A549 (cell line): ENCODE measurements around the gene APOL4. TPM values are rescaled to one million over a fixed set of nuclear protein-coding genes. Genes with fewer than 3 reads are reported as not detected.

Experiments used
- ATAC-seq, 2 experiments: fragments of 200-7000 bp in 1 of 2; fragments of >200 bp in 1 of 2; cut with Nextera tagmentation in 1 of 2; cut with Tn5 transposase in 1 of 2; 3 replicates each; pipeline versions ENCODE4 v1.8.0 to v1.9.1; 2018 to 2020; ENCODE audit warnings: mild to moderate bottlenecking in 1 of 2, moderate library complexity in 1 of 2
- CTCF ChIA-PET: fragments of 300-600 bp; sonication (Branson Sonifier 250); formaldehyde crosslinking; extraction: SDS; loops from one replicate; lab custom pipeline; 2021; ENCODE audit warnings: antibody characterized with exemption, inconsistent platforms; lab: Yijun Ruan, JAX
- POLR2A ChIA-PET: fragments of 350-600 bp; formaldehyde crosslinking; extraction: SDS; loops from one replicate; lab custom pipeline; 2021; ENCODE audit warnings: antibody characterized with exemption, inconsistent platforms; lab: Yijun Ruan, JAX
- DNase-seq, 2 experiments: peaks; one replicate each; pipeline versions ENCODE4 v3.0.0 to v3.0.0-alpha.2; 2011 to 2016; ENCODE audit warnings: low read depth in 1 of 2, low spot score in 1 of 2
- FAIRE-seq: peaks from 2 replicates; lab custom pipeline; 2011; peaks lifted over from hg19 to GRCh38; lab: Jason Lieb, UNC
- H3K27ac ChIP-seq, 2 experiments: fragments of >200 bp; sonication (Bioruptor Twin); formaldehyde crosslinking; 3 replicates each; pipeline ENCODE4 v1.5.1; 2016 to 2017
- H3K4me1 ChIP-seq: fragments of >200 bp; sonication (Bioruptor Twin); formaldehyde crosslinking; 3 replicates; pipeline ENCODE4 v1.6.1; 2016
- H3K4me2 ChIP-seq: fragments of >200 bp; sonication (Bioruptor Twin); formaldehyde crosslinking; 3 replicates; pipeline ENCODE4 v1.6.1; 2016
- H3K4me3 ChIP-seq: fragments of >200 bp; sonication (Bioruptor Twin); formaldehyde crosslinking; 3 replicates; pipeline ENCODE4 v1.5.1; 2016
- H3K9me3 ChIP-seq: fragments of >200 bp; sonication (Bioruptor Twin); formaldehyde crosslinking; 3 replicates; pipeline ENCODE4 v1.6.1; 2016
- CBX8 ChIP-seq: fragments of 200-600 bp; sonication (generic); IDR thresholded peaks from 2 replicates; pipeline ENCODE4 v1.6.1; 2016
- EHF ChIP-seq: fragments of 250-450 bp; sonication (Bioruptor Pico); IDR thresholded peaks from 2 replicates; pipeline ENCODE4 v1.5.0; 2020; ENCODE audit warnings: mild to moderate bottlenecking
- ESRRA ChIP-seq: fragments of 150-350 bp; IDR thresholded peaks from 2 replicates; pipeline ENCODE4 v1.6.1; 2014; ENCODE audit warnings: mild to moderate bottlenecking, low read length, borderline replicate concordance
- HEYL ChIP-seq: fragments of 250-450 bp; sonication (Bioruptor Pico); IDR thresholded peaks from 2 replicates; pipeline ENCODE4 v1.8.0; 2021; ENCODE audit warnings: mild to moderate bottlenecking, moderate library complexity
- HOXB13 ChIP-seq: fragments of 250-450 bp; sonication (Bioruptor Pico); IDR thresholded peaks from 2 replicates; pipeline ENCODE4 v1.5.0; 2020; ENCODE audit warnings: low read depth, mild to moderate bottlenecking, moderate library complexity
- HOXB5 ChIP-seq: fragments of 250-450 bp; sonication (Bioruptor Pico); IDR thresholded peaks from 2 replicates; pipeline ENCODE4 v1.5.0; 2020; ENCODE audit warnings: mild to moderate bottlenecking, moderate library complexity
- JUNB ChIP-seq: fragments of >200 bp; sonication (Bioruptor Twin); formaldehyde crosslinking; IDR thresholded peaks from 2 replicates; pipeline ENCODE4 v1.6.1; 2016
- KDM1A ChIP-seq: fragments of 200-600 bp; sonication (generic); IDR thresholded peaks from 2 replicates; pipeline ENCODE4 v1.6.1; 2016; ENCODE audit warnings: low read depth, mild to moderate bottlenecking
- MAFK ChIP-seq: fragments of 450-650 bp; IDR thresholded peaks from 2 replicates; pipeline ENCODE4 v1.6.1; 2014; ENCODE audit not compliant: partially characterized antibody
- MYC ChIP-seq: IDR thresholded peaks from 2 replicates; pipeline ENCODE4 v1.6.1; 2012; ENCODE audit warnings: mild to moderate bottlenecking, inconsistent platforms, low read length, improper control_type of control experiment, borderline replicate concordance
- NFE2L2 ChIP-seq: fragments of 150-350 bp; conservative IDR thresholded peaks from 2 replicates; pipeline ENCODE4 v1.6.1; 2014; ENCODE audit warnings: low read length
- POLR2A ChIP-seq: IDR thresholded peaks from 2 replicates; pipeline ENCODE4 v1.6.1; 2012; ENCODE audit warnings: mild to moderate bottlenecking, low read length
- RCOR1 ChIP-seq: fragments of 150-350 bp; IDR thresholded peaks from 2 replicates; pipeline ENCODE4 v1.6.1; 2014; ENCODE audit warnings: antibody characterized with exemption, low read length, low read depth
- RFX5 ChIP-seq: fragments of 450-650 bp; IDR thresholded peaks from 2 replicates; pipeline ENCODE4 v1.7.1; 2014; ENCODE audit warnings: antibody characterized with exemption, mild to moderate bottlenecking, moderate library complexity
- TFCP2L1 ChIP-seq: fragments of 250-450 bp; sonication (Bioruptor Pico); IDR thresholded peaks from 2 replicates; pipeline ENCODE4 v1.5.0; 2021; ENCODE audit warnings: mild to moderate bottlenecking
- ZFP36 ChIP-seq: fragments of 450-650 bp; IDR thresholded peaks from 2 replicates; pipeline ENCODE4 v1.6.1; 2014; ENCODE audit warnings: borderline replicate concordance; ENCODE audit not compliant: partially characterized antibody
- ZSCAN20 ChIP-seq: fragments of 250-450 bp; sonication (Bioruptor Pico); IDR thresholded peaks from 2 replicates; pipeline ENCODE4 v1.8.0; 2022; ENCODE audit warnings: mild to moderate bottlenecking, moderate library complexity
- WGBS: methylation state at CpG from one replicate; pipeline ENCODE4 v1.1.6; 2017; ENCODE audit errors: missing lambda C conversion rate; 5-methylcytosine and 5-hydroxymethylcytosine counted together
- polyA plus RNA-seq, 4 experiments: library from polyadenylated mRNA; depleted of rRNA in 3 of 4; stranded (reverse); fragments of >200 nt; fragmentation: RNase III in 1 of 4; extraction: RNeasy Plus Mini Kit Qiagen cat#74134 plus additional on column Dnase treatment in 1 of 4; gene quantifications; 2 replicates in 3 of 4; 3 replicates in 1 of 4; pipeline ENCODE4 v1.2.3, GENCODE V29; 2011 to 2017
- TF ChIP-seq, protein P1 (sequence below): IDR thresholded peaks from 2 replicates; pipeline ENCODE4 v1.6.1; 2012; ENCODE audit warnings: low read depth, borderline replicate concordance
- TF ChIP-seq, protein P2 (sequence below): fragments of 150-350 bp; IDR thresholded peaks from 2 replicates; pipeline ENCODE4 v1.6.1; 2014; ENCODE audit warnings: low read depth, mild to moderate bottlenecking, low read length
- TF ChIP-seq, protein P3 (sequence below): fragments of 450-650 bp; IDR thresholded peaks from 2 replicates; pipeline ENCODE4 v1.6.1; 2014; ENCODE audit warnings: antibody characterized with exemption
- TF ChIP-seq, protein P4 (sequence below): fragments of 250-450 bp; sonication (Bioruptor Pico); IDR thresholded peaks from 2 replicates; pipeline ENCODE4 v1.5.0; 2020; ENCODE audit warnings: low read depth, mild to moderate bottlenecking, moderate library complexity

The APOL4 gene
- polyA plus RNA-seq, 2 of the 4 experiments (the other 2 are of a cell fraction): not detected

DNA sequence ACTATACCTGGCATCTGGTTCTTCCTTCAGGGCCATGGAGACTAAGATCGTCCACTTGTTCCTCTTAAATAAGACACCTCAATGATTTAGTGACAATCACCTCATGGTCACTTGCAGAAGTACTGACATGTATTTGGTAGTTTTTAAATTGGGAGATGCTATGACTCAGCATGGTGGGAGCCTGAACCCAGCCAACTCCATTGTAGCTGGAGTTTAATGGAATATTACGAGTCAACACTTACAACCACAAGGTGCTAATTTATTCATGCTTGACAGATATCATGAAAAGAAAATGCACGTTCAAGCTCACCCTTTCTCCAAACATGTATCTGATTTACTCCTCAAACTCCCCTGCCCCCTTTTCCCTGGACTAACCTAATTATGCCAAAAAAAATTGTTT, 24.4 kb downstream of the APOL4 start:
- CTCF ChIA-PET: interaction anchor here (0.6 to 2.5 kb wide), 6 partner anchors 8 to 61 kb away, joined by 3 to 10 read pairs (median 4); no protein-coding TSS in a partner anchor
- POLR2A ChIA-PET: no interaction called here

DNA sequence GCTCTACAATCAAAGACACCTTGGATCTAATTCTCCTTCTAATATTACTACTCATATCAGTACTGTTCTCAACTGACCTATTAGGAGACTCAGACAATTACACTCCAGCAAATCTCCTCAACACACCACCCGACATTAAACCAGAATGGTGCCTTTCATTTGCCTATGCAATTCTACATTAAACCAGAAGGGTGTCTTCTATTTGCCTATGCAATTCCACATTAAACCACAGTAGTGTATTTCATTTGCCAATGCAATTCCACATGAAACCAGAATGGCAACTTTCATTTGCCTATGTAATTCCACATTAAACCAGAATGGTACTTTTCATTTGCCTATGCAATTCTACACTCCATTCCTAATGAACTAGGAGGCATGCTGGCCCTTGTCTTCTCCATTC, 25.7 kb downstream of the APOL4 start:
- Histone ChIP-seq H3K4me1 (no peaks in the 10 kb centered on the region), H3K4me3 (no peak overlapping the region), H3K27ac (no peak overlapping the region), H3K4me2 (no peak overlapping the region), H3K9me3 (no peaks in the 10 kb centered on the region)
- ChIA-PET POLR2A (no interaction called here), CTCF (interaction anchor here (1.5 kb wide), 1 partner anchor 10 kb away, joined by 4 read pairs; no protein-coding TSS in a partner anchor)
- FAIRE-seq (no peak), ATAC-seq (peak; percentile 56 to 70; a peak in 4 of 6 replicates), DNase-seq (peak in 1 of 2 experiments; percentile 13)
- 0% methylated on average over 1 of the region's 1 CpG for WGBS
- TF ChIP-seq CBX8 (no peak), NFE2L2 (no peak), RFX5 (no peak), ESRRA (no peak), KDM1A (no peak), EHF (no peak), ZSCAN20 (no peak)
- TF ChIP-seq, protein P1, sequence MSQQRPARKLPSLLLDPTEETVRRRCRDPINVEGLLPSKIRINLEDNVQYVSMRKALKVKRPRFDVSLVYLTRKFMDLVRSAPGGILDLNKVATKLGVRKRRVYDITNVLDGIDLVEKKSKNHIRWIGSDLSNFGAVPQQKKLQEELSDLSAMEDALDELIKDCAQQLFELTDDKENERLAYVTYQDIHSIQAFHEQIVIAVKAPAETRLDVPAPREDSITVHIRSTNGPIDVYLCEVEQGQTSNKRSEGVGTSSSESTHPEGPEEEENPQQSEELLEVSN: no peak
- TF ChIP-seq, protein P2, sequence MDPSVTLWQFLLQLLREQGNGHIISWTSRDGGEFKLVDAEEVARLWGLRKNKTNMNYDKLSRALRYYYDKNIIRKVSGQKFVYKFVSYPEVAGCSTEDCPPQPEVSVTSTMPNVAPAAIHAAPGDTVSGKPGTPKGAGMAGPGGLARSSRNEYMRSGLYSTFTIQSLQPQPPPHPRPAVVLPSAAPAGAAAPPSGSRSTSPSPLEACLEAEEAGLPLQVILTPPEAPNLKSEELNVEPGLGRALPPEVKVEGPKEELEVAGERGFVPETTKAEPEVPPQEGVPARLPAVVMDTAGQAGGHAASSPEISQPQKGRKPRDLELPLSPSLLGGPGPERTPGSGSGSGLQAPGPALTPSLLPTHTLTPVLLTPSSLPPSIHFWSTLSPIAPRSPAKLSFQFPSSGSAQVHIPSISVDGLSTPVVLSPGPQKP: no peak

More for the DNA sequence above, 24.4 kb downstream of the APOL4 start:
- Histone ChIP-seq H3K4me1 (no peaks in the 10 kb centered on the region), H3K9me3 (no peaks in the 10 kb centered on the region), H3K27ac (no peak overlapping the region), H3K4me3 (no peak overlapping the region)
- no peak for DNase-seq
- 87% methylated on average over 3 of the region's 3 CpGs for WGBS
- TF ChIP-seq POLR2A (no peak), ZFP36 (no peak), HOXB13 (CRISPR knock-in tag) (no peak)
- TF ChIP-seq, all 56 proteins: peak for 0
- FAIRE-seq (no peak), ATAC-seq (no peak)
- H3K4me2 ChIP-seq: no peak overlapping the region

DNA sequence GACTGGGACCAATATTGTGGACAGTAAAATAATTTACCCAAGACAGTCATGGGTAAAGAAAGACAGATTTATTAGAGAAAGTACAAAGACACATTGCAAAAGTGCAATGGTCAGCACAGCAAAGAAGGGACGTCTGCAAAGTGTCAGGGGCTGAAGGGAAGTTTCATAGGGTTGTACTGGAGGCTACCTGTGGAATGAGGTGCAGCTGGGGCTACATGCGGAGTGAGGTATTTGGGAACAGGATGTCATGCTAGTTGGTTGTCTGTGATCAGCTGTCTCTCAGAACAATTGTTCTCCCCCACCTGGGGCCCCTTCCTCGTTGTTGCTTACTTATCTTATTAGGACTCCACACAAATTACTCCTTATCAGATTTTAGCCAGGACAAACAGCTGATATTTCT, 29.7 kb downstream of the APOL4 start:
- no peaks in the 10 kb centered on the region for H3K9me3 ChIP-seq
- POLR2A ChIA-PET: no interaction called here
- no peak for FAIRE-seq
- no peak overlapping the region for H3K4me2 ChIP-seq
- no peak for DNase-seq
- H3K4me3 ChIP-seq: no peak overlapping the region
- no peaks in the 10 kb centered on the region for H3K4me1 ChIP-seq
- CTCF ChIA-PET: interaction anchor here (1.6 kb wide), 1 partner anchor 9 kb away, joined by 9 read pairs; no protein-coding TSS in a partner anchor
- no peak overlapping the region for H3K27ac ChIP-seq
- TF ChIP-seq MAFK (peak; percentile 1), ZFP36 (no peak)
- no peak for ATAC-seq
- 42% methylated on average over 3 of the region's 3 CpGs for WGBS

DNA sequence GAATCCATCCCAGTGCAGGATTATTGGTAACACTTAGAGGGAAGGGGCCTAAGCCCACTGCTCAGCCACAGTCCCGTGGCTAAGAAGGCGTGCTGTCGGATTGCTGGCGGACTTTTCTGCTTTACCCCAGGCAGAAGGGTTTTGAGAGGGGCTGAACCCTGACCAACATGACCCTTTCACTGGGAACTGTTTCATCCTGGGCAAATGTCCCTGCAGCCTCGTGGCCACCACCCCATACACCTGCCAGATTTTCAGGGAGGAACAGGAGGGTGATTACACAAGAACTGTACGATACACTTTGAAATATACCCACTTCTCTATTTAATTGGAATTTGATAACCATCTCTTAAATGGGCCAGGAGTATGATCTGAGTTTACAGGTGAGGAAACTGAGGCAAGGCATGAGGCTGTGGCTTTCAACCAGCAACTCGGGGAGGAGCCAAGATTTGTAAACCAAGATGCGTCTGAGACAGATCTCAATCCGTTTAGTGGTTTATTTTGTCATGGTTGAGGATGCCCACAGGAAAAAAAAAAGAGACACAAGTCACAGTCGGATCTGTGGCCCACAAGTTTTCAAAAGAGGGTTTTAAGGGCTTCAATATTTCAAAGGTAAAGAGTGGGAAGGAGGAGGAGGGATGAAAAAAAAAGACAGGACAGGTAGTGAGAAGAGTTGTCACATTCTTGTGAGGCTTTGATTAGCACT, 34.9 kb downstream of the APOL4 start:
- no peak for FAIRE-seq
- H3K4me2 ChIP-seq: no peak overlapping the region
- DNase-seq: no peak
- H3K27ac ChIP-seq: no peak overlapping the region
- TF ChIP-seq JUNB (no peak), MAFK (no peak), TFCP2L1 (CRISPR knock-in tag) (no peak), HOXB5 (CRISPR knock-in tag) (no peak), HOXB13 (CRISPR knock-in tag) (no peak), HEYL (CRISPR knock-in tag) (no peak), RCOR1 (no peak), MYC (no peak)
- TF ChIP-seq, protein P3, sequence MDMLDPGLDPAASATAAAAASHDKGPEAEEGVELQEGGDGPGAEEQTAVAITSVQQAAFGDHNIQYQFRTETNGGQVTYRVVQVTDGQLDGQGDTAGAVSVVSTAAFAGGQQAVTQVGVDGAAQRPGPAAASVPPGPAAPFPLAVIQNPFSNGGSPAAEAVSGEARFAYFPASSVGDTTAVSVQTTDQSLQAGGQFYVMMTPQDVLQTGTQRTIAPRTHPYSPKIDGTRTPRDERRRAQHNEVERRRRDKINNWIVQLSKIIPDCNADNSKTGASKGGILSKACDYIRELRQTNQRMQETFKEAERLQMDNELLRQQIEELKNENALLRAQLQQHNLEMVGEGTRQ: no peak
- TF ChIP-seq, protein P4, sequence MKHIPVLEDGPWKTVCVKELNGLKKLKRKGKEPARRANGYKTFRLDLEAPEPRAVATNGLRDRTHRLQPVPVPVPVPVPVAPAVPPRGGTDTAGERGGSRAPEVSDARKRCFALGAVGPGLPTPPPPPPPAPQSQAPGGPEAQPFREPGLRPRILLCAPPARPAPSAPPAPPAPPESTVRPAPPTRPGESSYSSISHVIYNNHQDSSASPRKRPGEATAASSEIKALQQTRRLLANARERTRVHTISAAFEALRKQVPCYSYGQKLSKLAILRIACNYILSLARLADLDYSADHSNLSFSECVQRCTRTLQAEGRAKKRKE: no peak
- TF ChIP-seq, protein P2: no peak
- WGBS: 57% methylated on average over 7 of the region's 10 CpGs
- ATAC-seq: no peak
- H3K4me3 ChIP-seq: no peak overlapping the region
- no peaks in the 10 kb centered on the region for H3K9me3 ChIP-seq
- no peaks in the 10 kb centered on the region for H3K4me1 ChIP-seq
- CTCF ChIA-PET: interaction anchor here (1.5 kb wide), 1 partner anchor 54 kb away, joined by 3 read pairs; no protein-coding TSS in a partner anchor
- POLR2A ChIA-PET: no interaction called here
